BE2C (cell line): ENCODE data around the gene CUEDC1.

ENCODE experiments used
- DNase-seq: peaks from one replicate; pipeline ENCODE4 v3.0.0-alpha.2; 2020
- H3K27me3 ChIP-seq: fragments of 250-450 bp; sonication (Bioruptor Pico); 2 replicates; pipeline ENCODE4 v1.5.1; 2020; ENCODE audit warnings: mild to moderate bottlenecking
- H3K36me3 ChIP-seq: fragments of 250-450 bp; sonication (Bioruptor Pico); 2 replicates; pipeline ENCODE4 v1.5.1; 2020; ENCODE audit warnings: mild to moderate bottlenecking
- H3K4me1 ChIP-seq: fragments of 250-450 bp; sonication (Bioruptor Pico); 2 replicates; pipeline ENCODE4 v1.5.1; 2020
- H3K4me3 ChIP-seq: 2 replicates; pipeline ENCODE4 v1.5.1; 2011; ENCODE audit warnings: low read depth, low read length
- H3K9me3 ChIP-seq: fragments of 250-450 bp; sonication (Bioruptor Pico); 2 replicates; pipeline ENCODE4 v1.5.1; 2020
- CTCF ChIP-seq: IDR thresholded peaks from 2 replicates; pipeline ENCODE4 v1.5.1; 2012; ENCODE audit warnings: mild to moderate bottlenecking, low read depth, low read length

CUEDC1 gene

GRCh38 chr17:57972151-57972550, 16.9 kb upstream of the CUEDC1 start:
- Histone ChIP-seq H3K4me3 (no peak overlapping the region), H3K4me1 (peaks cover 7% of the 10 kb centered on the region), H3K9me3 (no peaks in the 10 kb centered on the region), H3K27me3 (no peaks in the 10 kb centered on the region), H3K36me3 (peaks cover 34% of the 10 kb centered on the region)
- no peak for TF ChIP-seq CTCF
- DNase-seq: peak; percentile 34

- H3K9me3 ChIP-seq: no peaks in the 10 kb centered on the region
- H3K4me3 ChIP-seq: no peak overlapping the region
- DNase-seq: no peak
- H3K27me3 ChIP-seq: no peaks in the 10 kb centered on the region
- H3K36me3 ChIP-seq: peaks cover 29% of the 10 kb centered on the region
- H3K4me1 ChIP-seq: peaks cover 7% of the 10 kb centered on the region
- TF ChIP-seq CTCF: no peak
Observed at GRCh38 chr17:57971572-57971971, 16.4 kb upstream of the CUEDC1 start.

GRCh38 chr17:57970710-57971109, 15.5 kb upstream of the CUEDC1 start:
- Histone ChIP-seq H3K4me3 (no peak overlapping the region), H3K4me1 (peaks cover 7% of the 10 kb centered on the region), H3K27me3 (no peaks in the 10 kb centered on the region), H3K9me3 (no peaks in the 10 kb centered on the region), H3K36me3 (peaks cover 20% of the 10 kb centered on the region)
- no peak for DNase-seq
- TF ChIP-seq CTCF: no peak

- no peaks in the 10 kb centered on the region for H3K27me3 ChIP-seq
Observed at GRCh38 chr17:57968456-57968855, 13.2 kb upstream of the CUEDC1 start.

GRCh38 chr17:57966875-57967274, 11.7 kb upstream of the CUEDC1 start:
- Histone ChIP-seq H3K27me3 (no peaks in the 10 kb centered on the region), H3K36me3 (no peaks in the 10 kb centered on the region), H3K4me3 (no peak overlapping the region), H3K4me1 (peaks cover 3% of the 10 kb centered on the region; the same call in 1 of the 2 replicates), H3K9me3 (no peaks in the 10 kb centered on the region)
- DNase-seq: no peak
- no peak for TF ChIP-seq CTCF

More at GRCh38 chr17:57968456-57968855, 13.2 kb upstream of the CUEDC1 start:
- no peak overlapping the region for H3K4me3 ChIP-seq
- H3K9me3 ChIP-seq: no peaks in the 10 kb centered on the region
- peaks cover 6% of the 10 kb centered on the region; the same call in 1 of the 2 replicates for H3K36me3 ChIP-seq
- peaks cover 7% of the 10 kb centered on the region for H3K4me1 ChIP-seq
- no peak for DNase-seq
- no peak for TF ChIP-seq CTCF

GRCh38 chr17:57966246-57966645, 11.0 kb upstream of the CUEDC1 start:
- H3K4me3 ChIP-seq: no peak overlapping the region
- no peaks in the 10 kb centered on the region for H3K9me3 ChIP-seq
- H3K27me3 ChIP-seq: no peaks in the 10 kb centered on the region
- H3K4me1 ChIP-seq: no peaks in the 10 kb centered on the region
- H3K36me3 ChIP-seq: no peaks in the 10 kb centered on the region
- TF ChIP-seq CTCF: no peak
- DNase-seq: no peak
